H1 (cell line): ENCODE results near the gene TPO. TPM values are rescaled to one million over a fixed set of nuclear protein-coding genes. Genes with fewer than 3 reads are reported as not detected.

Experiments used
- NRF1 ChIP-seq: IDR thresholded peaks from 2 replicates; pipeline ENCODE4 v1.6.1; 2011; ENCODE audit warnings: mild to moderate bottlenecking, low read depth, low read length, improper control_type of control experiment
- polyA plus RNA-seq, 7 experiments: library from polyadenylated mRNA; depleted of rRNA in 3 of 7; stranded (reverse) in 5 of 7; unstranded in 2 of 7; fragments of >200 nt in 5 of 7; fragments of 200-250 nt in 2 of 7; gene quantifications; 1 replicate in 5 of 7; 2 replicates in 1 of 7; 4 replicates in 1 of 7; pipeline versions ENCODE4 v1.2.1 to v1.2.3, GENCODE V29; 2011 to 2013; ENCODE audit warnings: missing spikeins in 2 of 7, mixed read lengths in 2 of 7
- total RNA-seq: library from RNA; stranded (reverse); fragmentation: NEBNext Ultra II Directional; extraction: Animal tissue kit (Norgen Biotek cat#: 25700); gene quantifications from 2 replicates; pipeline ENCODE4 v1.2.1, GENCODE V29; 2021

The TPO gene
- total and polyA plus RNA-seq, 2 of the 8 experiments (the other 6 are each of a cell fraction or from before 2014, with no cell fraction given) = not detected

GRCh38 chr2:1553671-1554295, 140.5 kb downstream of the TPO start (continued):
- no peak for TF ChIP-seq NRF1
